HG02588 (cell line): ENCODE results near the gene G3BP1.
"Not testable (repeated sequence)": the region's sequence is repeated elsewhere in the genome, so short reads cannot be mapped to it uniquely, and the experiment has no call there.

Source experiments
- ATAC-seq: cut with Tn5 transposase; IDR thresholded peaks from one replicate; pipeline ENCODE4 v1.9.1; 2021; ENCODE audit warnings: mild to moderate bottlenecking, moderate library complexity; ENCODE audit not compliant: unreplicated experiment

Gene G3BP1

GRCh38 chr5:151793358-151793757, 21.6 kb downstream of the G3BP1 start:
- ATAC-seq, result no peak

DNA sequence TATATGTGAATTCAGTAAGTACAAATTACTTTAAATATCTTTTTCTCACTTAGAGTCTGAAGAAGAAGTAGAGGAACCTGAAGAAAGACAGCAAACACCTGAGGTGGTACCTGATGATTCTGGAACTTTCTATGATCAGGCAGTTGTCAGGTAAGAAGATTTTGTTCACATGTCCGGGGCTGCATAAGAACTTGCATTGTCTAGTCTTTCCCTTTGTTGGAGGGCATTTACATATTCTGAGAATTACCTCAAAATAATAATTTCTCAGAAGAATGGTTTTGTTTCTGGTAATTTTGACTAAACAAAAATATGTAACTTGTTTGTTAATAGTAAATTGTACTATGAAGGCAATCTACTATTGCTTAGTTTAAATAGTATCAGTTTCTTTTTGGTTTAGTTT, 23.7 kb downstream of the G3BP1 start:
- ATAC-seq, result no peak

DNA sequence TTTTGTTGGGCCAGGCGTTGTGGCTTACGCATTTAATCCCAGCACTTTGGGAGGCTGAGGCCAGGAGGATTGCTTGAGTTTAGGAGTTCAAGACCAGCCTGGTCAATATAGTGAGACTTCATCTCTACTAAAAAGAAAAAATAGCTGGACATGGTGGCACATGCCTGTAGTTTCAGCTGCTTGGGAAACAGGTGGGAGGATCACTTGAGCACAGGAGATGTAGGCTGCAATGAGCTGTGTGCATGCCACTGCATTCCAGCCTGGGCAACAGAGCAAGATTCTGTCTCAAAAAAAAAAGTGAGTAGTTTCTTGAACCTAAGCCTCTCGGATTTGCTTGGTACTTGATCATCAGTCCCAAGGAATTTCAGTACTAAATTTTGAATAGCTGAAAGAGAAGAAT, 26.9 kb downstream of the G3BP1 start:
- no peak for ATAC-seq

- ATAC-seq, result no peak
These were observed 27.7 kb downstream of the G3BP1 start for GRCh38 chr5:151799407-151799806.

- ATAC-seq, result no peak
These were observed 28.8 kb downstream of the G3BP1 start for GRCh38 chr5:151800532-151800931.

DNA sequence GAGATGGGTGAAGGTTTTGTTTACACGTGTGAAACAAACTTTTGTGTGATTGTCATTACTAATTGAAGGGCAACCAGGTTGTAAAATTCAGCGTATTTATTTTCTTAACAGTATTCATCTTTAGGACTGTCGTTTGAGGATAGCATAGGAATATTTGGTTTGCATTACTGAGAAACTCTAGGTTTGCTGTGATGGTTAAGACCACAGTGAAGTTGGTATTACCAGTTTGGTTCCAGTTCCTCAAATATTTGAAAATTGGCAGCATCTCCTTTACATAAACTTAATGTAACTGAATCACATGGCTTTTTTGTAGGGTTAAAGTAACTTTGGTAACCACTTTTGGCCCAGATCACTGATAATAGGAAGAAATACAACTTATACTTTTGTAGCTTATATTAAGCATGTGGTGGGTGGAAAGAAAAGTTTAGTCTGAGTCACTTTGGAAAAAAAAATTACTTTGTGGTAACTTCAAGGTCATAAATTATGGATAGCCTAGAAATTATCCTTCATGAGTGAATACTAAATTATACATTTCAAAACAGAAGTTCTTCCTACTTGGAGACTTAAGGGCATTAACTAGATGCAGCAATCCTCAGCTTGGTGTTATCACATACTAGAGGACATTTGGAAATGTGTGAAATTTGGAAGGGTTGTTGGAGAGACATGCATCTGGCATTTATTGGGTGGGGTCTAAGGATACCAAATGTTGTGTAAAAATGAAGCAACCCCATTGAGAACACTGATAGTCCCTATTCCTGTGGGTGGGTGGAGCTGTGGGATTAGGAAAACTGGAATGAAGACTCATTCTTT, 33.9 kb downstream of the G3BP1 start:
- no peak for ATAC-seq

DNA sequence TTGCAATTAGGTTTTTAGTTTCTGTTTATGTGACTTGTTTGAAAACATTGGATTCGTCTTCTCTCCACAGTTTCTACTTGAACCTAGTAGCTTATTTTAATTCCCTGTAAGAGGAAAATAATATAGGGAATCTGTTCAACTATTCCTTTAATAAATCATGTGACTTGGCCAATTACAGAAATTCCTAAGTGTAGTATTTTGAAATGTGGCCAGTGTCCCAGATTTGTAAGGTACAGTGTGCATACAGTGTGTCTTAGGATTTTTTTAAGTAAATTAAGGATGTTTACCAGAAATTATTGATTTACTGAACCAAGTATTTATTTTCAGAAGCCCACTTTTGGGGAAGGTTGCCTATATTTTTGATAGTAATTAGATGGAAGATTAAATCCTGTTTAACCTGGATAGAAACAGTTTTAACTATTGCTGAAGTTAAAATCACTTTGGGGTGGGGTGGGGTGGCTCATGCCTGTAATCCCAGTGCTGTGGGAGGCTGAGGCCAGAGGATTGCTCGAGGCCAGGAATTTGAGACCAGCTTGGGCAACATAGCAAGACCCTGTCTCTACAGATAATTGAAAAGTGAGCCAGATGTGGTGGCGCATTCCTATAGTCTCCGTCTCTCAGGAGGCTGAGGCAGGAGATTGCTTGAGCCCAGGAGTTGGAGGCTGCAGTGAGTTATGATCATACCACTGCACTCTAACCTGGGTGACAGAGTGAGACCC, 36.9 kb downstream of the G3BP1 start:
- ATAC-seq, result no peak

DNA sequence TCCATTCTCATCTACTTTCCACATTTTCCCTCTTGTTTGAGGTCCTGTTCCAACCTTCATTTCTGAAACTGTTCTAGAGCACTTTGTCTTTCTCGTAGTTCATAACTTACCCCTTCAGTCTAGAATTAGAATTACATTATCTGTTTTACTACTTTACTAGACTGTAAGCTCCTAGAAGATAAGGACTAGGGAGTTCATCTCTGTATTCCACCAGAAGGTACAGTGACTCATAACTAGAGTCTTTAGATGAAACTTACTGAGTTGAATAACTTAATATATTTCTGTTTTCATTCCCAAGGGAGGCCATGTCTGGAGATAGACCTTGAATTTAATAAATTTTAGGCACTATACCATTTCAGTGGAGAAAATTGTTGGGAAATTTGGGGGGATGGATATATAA, 38.7 kb downstream of the G3BP1 start:
- no peak for ATAC-seq

DNA sequence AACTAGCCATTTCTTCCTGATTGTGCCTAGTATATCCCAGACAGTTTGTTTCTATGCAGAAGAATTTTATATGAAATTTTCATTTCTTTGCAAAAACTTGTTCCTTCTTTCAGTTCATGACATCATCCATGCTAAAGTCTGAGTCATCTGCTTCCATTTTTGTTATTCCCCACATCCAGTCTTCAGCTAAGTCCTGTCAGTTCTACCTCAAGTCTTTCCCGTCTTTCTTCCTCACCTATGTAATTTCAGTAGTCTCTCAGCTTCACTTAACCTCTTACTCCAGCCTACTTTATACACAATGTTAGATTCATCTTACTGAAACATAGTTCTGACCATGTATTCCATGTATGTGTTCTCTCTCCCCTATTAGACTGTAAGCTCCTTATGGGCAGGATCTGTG, 39.1 kb downstream of the G3BP1 start:
- no peak for ATAC-seq

GRCh38 chr5:151811593-151812321, 40.0 kb downstream of the G3BP1 start:
- ATAC-seq, result no peak

GRCh38 chr5:151812757-151813309, 41.1 kb downstream of the G3BP1 start:
- no peak for ATAC-seq

- ATAC-seq, result no peak
These were observed 43.3 kb downstream of the G3BP1 start for GRCh38 chr5:151815051-151815450.

- no peak for ATAC-seq
These were observed 48.1 kb downstream of the G3BP1 start for GRCh38 chr5:151819830-151820229.

DNA sequence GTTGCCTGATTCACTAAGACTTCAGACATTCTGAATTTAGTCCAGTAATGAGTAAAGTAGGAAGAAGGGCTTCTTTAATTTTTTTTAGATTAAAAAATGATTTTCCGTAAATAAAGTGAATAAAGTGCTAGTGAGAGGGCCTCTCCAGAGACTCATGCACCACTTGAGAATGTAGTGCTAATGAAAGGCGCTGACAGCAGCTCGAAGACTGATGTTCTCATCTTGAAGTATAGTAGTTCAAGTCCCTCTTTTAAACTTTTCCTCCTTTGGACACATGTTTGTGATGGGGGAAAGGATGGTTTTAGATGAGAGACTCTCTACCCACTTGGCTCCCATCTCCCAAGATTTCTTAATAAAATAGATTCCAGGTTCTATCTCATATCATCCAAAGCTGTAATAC, 48.5 kb downstream of the G3BP1 start:
- ATAC-seq, result no peak

GRCh38 chr5:151820903-151821302, 49.1 kb downstream of the G3BP1 start:
- no peak for ATAC-seq

GRCh38 chr5:151822141-151822540, 50.4 kb downstream of the G3BP1 start:
- no peak for ATAC-seq

- ATAC-seq, result peak; percentile 76
These were observed 53.7 kb downstream of the G3BP1 start for GRCh38 chr5:151825445-151825844.

DNA sequence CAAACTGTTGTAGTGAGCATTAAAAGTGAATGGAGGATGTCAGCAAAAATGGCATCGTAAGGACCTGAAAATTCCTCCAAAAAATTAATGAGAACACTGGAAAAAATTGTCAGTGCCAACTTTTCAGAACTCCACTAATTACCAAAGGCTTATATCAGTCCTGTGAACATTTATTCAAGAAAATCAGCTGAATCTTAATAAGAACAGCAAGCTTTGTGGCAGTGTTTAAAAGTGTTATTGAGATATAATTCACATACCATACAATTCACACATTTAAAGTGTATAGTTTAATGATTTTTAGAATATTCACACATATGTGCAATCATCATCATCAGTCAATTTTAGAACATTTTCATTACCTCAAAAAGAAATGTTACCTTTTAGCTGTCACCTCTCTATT, 57.6 kb downstream of the G3BP1 start:
- no peak for ATAC-seq

DNA sequence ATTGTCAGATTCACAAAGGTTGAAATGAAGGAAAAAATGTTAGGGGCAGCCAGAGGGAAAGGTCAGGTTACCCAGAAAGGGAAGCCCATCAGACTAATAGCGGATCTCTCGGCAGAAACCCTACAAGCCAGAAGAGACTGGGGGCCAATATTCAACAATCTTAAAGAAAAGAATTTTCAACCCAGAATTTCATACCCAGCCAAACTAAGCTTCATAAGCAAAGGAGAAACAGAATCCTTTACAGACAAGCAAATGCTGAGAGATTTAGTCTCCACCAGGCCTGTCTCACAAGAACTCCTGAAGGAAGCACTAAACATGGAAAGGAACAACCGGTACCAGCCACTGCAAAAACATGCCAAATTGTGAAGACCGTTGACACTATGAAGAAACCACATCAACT, 61.1 kb downstream of the G3BP1 start:
- ATAC-seq, result not testable (repeated sequence)

DNA sequence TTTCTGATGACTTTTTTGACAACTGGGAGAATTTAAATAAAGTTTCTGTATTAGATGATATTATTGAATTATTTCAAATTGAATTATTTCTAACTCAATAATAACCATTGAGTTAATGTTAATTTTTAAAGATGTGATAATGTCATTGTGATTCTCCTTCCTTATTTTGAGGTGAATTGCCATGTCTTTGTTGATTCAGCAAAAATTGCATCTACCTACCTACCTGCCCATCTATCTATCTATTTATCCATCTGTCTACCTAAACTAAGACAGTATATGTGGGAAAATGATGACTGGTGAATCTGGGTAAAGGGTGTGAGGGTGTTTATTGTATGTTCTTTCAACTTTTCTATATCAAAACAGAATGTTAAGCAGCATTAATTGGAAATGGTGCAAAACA, 75.0 kb downstream of the G3BP1 start:
- no peak for ATAC-seq

DNA sequence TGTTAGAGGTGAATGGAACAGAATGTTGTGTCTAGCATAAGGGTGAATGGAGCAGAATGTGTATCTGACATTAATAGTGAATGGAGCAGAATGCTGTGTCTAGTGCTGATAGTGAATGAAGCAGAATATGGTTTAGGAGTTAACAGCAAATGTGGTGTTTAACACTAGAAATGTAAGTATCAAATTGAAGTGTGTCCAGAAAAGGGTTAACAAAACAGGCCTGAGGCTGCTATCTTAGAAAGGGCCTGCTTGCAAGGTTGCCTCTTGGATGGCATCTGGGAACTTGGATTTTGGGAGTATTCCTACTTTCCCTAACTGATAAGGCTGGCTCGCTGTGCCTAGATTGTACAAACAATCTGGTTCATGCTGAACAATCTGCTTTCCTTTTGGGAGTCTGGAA, 76.1 kb downstream of the G3BP1 start:
- ATAC-seq, result no peak
